HEK293 (cell line): Measurements from ENCODE around the gene THPO.

ENCODE experiments used
- BCL11A ChIP-seq: fragments of 450-650 bp; formaldehyde crosslinking; IDR thresholded peaks from 2 replicates; pipeline ENCODE4 v1.5.1; 2016; ENCODE audit warnings: low read depth, missing biosample characterization, missing genetic modification characterization
- BCL11B ChIP-seq: fragments of 450-650 bp; formaldehyde crosslinking; IDR thresholded peaks from 2 replicates; pipeline ENCODE4 v1.5.1; 2016; ENCODE audit warnings: low read depth, missing biosample characterization, missing genetic modification characterization
- FEZF1 ChIP-seq: fragments of 450-650 bp; formaldehyde crosslinking; IDR thresholded peaks from 2 replicates; pipeline ENCODE4 v1.5.1; 2016; ENCODE audit warnings: missing biosample characterization, missing genetic modification characterization
- GLIS2 ChIP-seq: fragments of 450-650 bp; formaldehyde crosslinking; IDR thresholded peaks from 2 replicates; pipeline ENCODE4 v1.5.1; 2016; ENCODE audit warnings: missing biosample characterization, missing genetic modification characterization
- HOXD13 ChIP-seq: sonication (generic); formaldehyde crosslinking; IDR thresholded peaks from 2 replicates; pipeline ENCODE4 v1.8.0; 2022; ENCODE audit warnings: missing genetic modification reagents, borderline replicate concordance
- KLF10 ChIP-seq: fragments of 450-650 bp; IDR thresholded peaks from 2 replicates; pipeline ENCODE4 v1.5.1; 2018; ENCODE audit warnings: missing biosample characterization, mild to moderate bottlenecking, missing genetic modification characterization
- KLF16 ChIP-seq: fragments of 450-650 bp; formaldehyde crosslinking; IDR thresholded peaks from 2 replicates; pipeline ENCODE4 v1.5.1; 2017; ENCODE audit warnings: missing biosample characterization, missing genetic modification characterization
- OSR2 ChIP-seq: fragments of 450-650 bp; formaldehyde crosslinking; IDR thresholded peaks from 2 replicates; pipeline ENCODE4 v1.5.1; 2016; ENCODE audit warnings: missing biosample characterization, missing genetic modification characterization
- SP7 ChIP-seq: fragments of 450-650 bp; formaldehyde crosslinking; IDR thresholded peaks from 2 replicates; pipeline ENCODE4 v1.5.1; 2016; ENCODE audit warnings: missing biosample characterization, missing genetic modification characterization
- WT1 ChIP-seq: fragments of 450-650 bp; formaldehyde crosslinking; IDR thresholded peaks from 2 replicates; pipeline ENCODE4 v1.5.1; 2016; ENCODE audit warnings: missing biosample characterization, missing genetic modification characterization
- YY1 ChIP-seq: fragments of 450-650 bp; formaldehyde crosslinking; IDR thresholded peaks from 2 replicates; pipeline ENCODE4 v1.5.1; 2018; ENCODE audit warnings: missing biosample characterization, missing genetic modification characterization
- YY2 ChIP-seq: fragments of 450-650 bp; formaldehyde crosslinking; IDR thresholded peaks from 2 replicates; pipeline ENCODE4 v1.5.1; 2016; ENCODE audit warnings: missing biosample characterization, missing genetic modification characterization
- ZBTB26 ChIP-seq: fragments of 450-650 bp; formaldehyde crosslinking; optimal IDR thresholded peaks from 2 replicates; pipeline ENCODE3; 2016; ENCODE audit warnings: missing biosample characterization, mild to moderate bottlenecking, missing genetic modification characterization
- ZEB2 ChIP-seq: fragments of 450-650 bp; formaldehyde crosslinking; IDR thresholded peaks from 2 replicates; pipeline ENCODE4 v1.5.1; 2016; ENCODE audit warnings: missing biosample characterization, missing genetic modification characterization
- ZFP69B ChIP-seq: fragments of 450-650 bp; formaldehyde crosslinking; IDR thresholded peaks from 2 replicates; pipeline ENCODE4 v1.5.1; 2016; ENCODE audit warnings: missing biosample characterization, missing genetic modification characterization
- ZNF248 ChIP-seq: fragments of 450-650 bp; formaldehyde crosslinking; IDR thresholded peaks from 2 replicates; pipeline ENCODE4 v1.5.1; 2017; ENCODE audit warnings: missing biosample characterization, missing genetic modification characterization
- ZNF292 ChIP-seq: fragments of 450-650 bp; formaldehyde crosslinking; IDR thresholded peaks from 2 replicates; pipeline ENCODE4 v1.5.1; 2016; ENCODE audit warnings: low read depth, missing biosample characterization, missing genetic modification characterization, borderline replicate concordance
- ZNF354C ChIP-seq: fragments of 450-650 bp; formaldehyde crosslinking; IDR thresholded peaks from 2 replicates; pipeline ENCODE4 v1.5.1; 2016; ENCODE audit warnings: missing biosample characterization, missing genetic modification characterization, low read depth, borderline replicate concordance
- ZNF394 ChIP-seq: fragments of 450-650 bp; formaldehyde crosslinking; IDR thresholded peaks from 2 replicates; pipeline ENCODE4 v1.5.1; 2016; ENCODE audit warnings: missing biosample characterization, missing genetic modification characterization, mild to moderate bottlenecking, moderate library complexity, borderline replicate concordance
- ZNF544 ChIP-seq: fragments of 450-650 bp; formaldehyde crosslinking; IDR thresholded peaks from 2 replicates; pipeline ENCODE4 v1.5.0; 2017; ENCODE audit warnings: missing biosample characterization, missing genetic modification characterization
- ZNF555 ChIP-seq: fragments of 450-650 bp; formaldehyde crosslinking; conservative IDR thresholded peaks from 2 replicates; pipeline ENCODE4 v1.5.1; 2017; ENCODE audit warnings: missing biosample characterization, mild to moderate bottlenecking, missing genetic modification characterization, inconsistent platforms
- ZNF580 ChIP-seq: fragments of 450-650 bp; formaldehyde crosslinking; IDR thresholded peaks from 2 replicates; pipeline ENCODE4 v1.5.1; 2016; ENCODE audit warnings: missing biosample characterization, missing genetic modification characterization
- ZNF585B ChIP-seq: fragments of 450-650 bp; formaldehyde crosslinking; IDR thresholded peaks from 2 replicates; pipeline ENCODE4 v1.5.1; 2016; ENCODE audit warnings: missing biosample characterization, missing genetic modification characterization
- ZNF596 ChIP-seq: fragments of 450-650 bp; IDR thresholded peaks from 2 replicates; pipeline ENCODE4 v1.5.0; 2018; ENCODE audit warnings: missing biosample characterization, mild to moderate bottlenecking, missing genetic modification characterization, moderate library complexity
- ZNF621 ChIP-seq: fragments of 450-650 bp; formaldehyde crosslinking; IDR thresholded peaks from 2 replicates; pipeline ENCODE4 v1.5.1; 2017; ENCODE audit warnings: missing biosample characterization, missing genetic modification characterization
- ZNF623 ChIP-seq: fragments of 450-650 bp; formaldehyde crosslinking; IDR thresholded peaks from 2 replicates; pipeline ENCODE4 v1.5.1; 2016; ENCODE audit warnings: missing biosample characterization, missing genetic modification characterization
- ZNF645 ChIP-seq: fragments of 450-650 bp; formaldehyde crosslinking; IDR thresholded peaks from 2 replicates; pipeline ENCODE4; 2016; ENCODE audit warnings: missing biosample characterization, missing genetic modification characterization
- ZNF747 ChIP-seq: fragments of 450-650 bp; formaldehyde crosslinking; IDR thresholded peaks from 2 replicates; pipeline ENCODE4 v1.5.1; 2016; ENCODE audit warnings: missing biosample characterization, missing genetic modification characterization
- ZNF777 ChIP-seq: fragments of 450-650 bp; formaldehyde crosslinking; IDR thresholded peaks from 2 replicates; pipeline ENCODE4 v1.5.1; 2017; ENCODE audit warnings: missing biosample characterization, missing genetic modification characterization, borderline replicate concordance
- ZNF843 ChIP-seq: fragments of 450-650 bp; formaldehyde crosslinking; IDR thresholded peaks from 2 replicates; pipeline ENCODE4 v1.5.1; 2016; ENCODE audit warnings: missing biosample characterization, missing genetic modification characterization
- ZSCAN16 ChIP-seq: fragments of 450-650 bp; formaldehyde crosslinking; IDR thresholded peaks from 2 replicates; pipeline ENCODE4 v1.5.1; 2016; ENCODE audit warnings: missing biosample characterization, missing genetic modification characterization
- ZSCAN23 ChIP-seq: fragments of 450-650 bp; formaldehyde crosslinking; IDR thresholded peaks from 2 replicates; pipeline ENCODE4 v1.5.1; 2016; ENCODE audit warnings: missing biosample characterization, missing genetic modification characterization
- ZXDB ChIP-seq: fragments of 450-650 bp; formaldehyde crosslinking; IDR thresholded peaks from 2 replicates; pipeline ENCODE4 v1.5.1; 2016; ENCODE audit warnings: missing biosample characterization, missing genetic modification characterization
- TF ChIP-seq, protein P1 (sequence below): fragments of 450-650 bp; formaldehyde crosslinking; IDR thresholded peaks from 2 replicates; pipeline ENCODE4 v1.5.1; 2016; ENCODE audit warnings: missing biosample characterization, missing genetic modification characterization
- TF ChIP-seq, protein P2 (sequence below): fragments of 450-650 bp; formaldehyde crosslinking; IDR thresholded peaks from 2 replicates; pipeline ENCODE4 v1.5.1; 2016; ENCODE audit warnings: missing biosample characterization, missing genetic modification characterization
- TF ChIP-seq, protein P3 (sequence below): fragments of 450-650 bp; formaldehyde crosslinking; IDR thresholded peaks from 2 replicates; pipeline ENCODE4 v1.5.1; 2016; ENCODE audit warnings: missing biosample characterization, missing genetic modification characterization

The THPO gene

DNA sequence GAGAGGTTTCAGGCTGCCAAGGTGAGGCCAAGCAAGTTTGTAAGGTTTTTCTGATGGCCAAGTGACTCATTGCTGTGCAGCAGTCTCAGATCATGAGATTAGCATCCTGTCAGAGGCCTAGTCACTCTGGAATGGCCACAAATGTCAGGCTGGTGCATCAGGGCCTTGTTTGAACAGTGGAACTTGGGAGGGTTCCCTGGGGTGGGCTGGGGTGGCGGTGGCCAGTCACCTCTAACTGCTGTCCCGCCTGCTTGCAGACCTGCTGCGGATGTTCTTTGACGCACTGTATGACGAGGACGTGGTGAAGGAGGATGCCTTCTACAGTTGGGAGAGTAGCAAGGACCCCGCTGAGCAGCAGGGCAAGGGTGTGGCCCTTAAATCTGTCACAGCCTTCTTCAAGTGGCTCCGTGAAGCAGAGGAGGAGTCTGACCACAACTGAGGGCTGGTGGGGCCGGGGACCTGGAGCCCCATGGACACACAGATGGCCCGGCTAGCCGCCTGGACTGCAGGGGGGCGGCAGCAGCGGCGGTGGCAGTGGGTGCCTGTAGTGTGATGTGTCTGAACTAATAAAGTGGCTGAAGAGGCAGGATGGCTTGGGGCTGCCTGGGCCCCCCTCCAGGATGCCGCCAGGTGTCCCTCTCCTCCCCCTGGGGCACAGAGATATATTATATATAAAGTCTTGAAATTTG, 43.4 kb downstream of the THPO start (continued):
- no peak for TF ChIP-seq ZNF544 (tag by site-specific recombination)
- no peak for TF ChIP-seq HOXD13
- TF ChIP-seq, protein P1, sequence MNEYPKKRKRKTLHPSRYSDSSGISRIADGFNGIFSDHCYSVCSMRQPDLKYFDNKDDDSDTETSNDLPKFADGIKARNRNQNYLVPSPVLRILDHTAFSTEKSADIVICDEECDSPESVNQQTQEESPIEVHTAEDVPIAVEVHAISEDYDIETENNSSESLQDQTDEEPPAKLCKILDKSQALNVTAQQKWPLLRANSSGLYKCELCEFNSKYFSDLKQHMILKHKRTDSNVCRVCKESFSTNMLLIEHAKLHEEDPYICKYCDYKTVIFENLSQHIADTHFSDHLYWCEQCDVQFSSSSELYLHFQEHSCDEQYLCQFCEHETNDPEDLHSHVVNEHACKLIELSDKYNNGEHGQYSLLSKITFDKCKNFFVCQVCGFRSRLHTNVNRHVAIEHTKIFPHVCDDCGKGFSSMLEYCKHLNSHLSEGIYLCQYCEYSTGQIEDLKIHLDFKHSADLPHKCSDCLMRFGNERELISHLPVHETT (tag by site-specific recombination), result no peak
- TF ChIP-seq ZSCAN23 (tag by site-specific recombination), result no peak
- no peak for TF ChIP-seq ZNF596 (tag by site-specific recombination)
- TF ChIP-seq, protein P2, sequence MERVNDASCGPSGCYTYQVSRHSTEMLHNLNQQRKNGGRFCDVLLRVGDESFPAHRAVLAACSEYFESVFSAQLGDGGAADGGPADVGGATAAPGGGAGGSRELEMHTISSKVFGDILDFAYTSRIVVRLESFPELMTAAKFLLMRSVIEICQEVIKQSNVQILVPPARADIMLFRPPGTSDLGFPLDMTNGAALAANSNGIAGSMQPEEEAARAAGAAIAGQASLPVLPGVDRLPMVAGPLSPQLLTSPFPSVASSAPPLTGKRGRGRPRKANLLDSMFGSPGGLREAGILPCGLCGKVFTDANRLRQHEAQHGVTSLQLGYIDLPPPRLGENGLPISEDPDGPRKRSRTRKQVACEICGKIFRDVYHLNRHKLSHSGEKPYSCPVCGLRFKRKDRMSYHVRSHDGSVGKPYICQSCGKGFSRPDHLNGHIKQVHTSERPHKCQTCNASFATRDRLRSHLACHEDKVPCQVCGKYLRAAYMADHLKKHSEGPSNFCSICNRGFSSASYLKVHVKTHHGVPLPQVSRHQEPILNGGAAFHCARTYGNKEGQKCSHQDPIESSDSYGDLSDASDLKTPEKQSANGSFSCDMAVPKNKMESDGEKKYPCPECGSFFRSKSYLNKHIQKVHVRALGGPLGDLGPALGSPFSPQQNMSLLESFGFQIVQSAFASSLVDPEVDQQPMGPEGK (tag by site-specific recombination), result peak; percentile 81
- no peak for TF ChIP-seq ZSCAN16
- TF ChIP-seq ZXDB (tag by site-specific recombination), result peak; percentile 11; the same call in 1 of the 2 replicates
- no peak for TF ChIP-seq YY2 (tag by site-specific recombination)
- no peak for TF ChIP-seq ZNF777
- TF ChIP-seq ZNF248 (tag by site-specific recombination), result no peak
- no peak for TF ChIP-seq BCL11B (tag by site-specific recombination)
- no peak for TF ChIP-seq ZNF747 (tag by site-specific recombination)
- TF ChIP-seq ZNF580, result no peak
- TF ChIP-seq ZNF555, result no peak
- no peak for TF ChIP-seq ZNF292
- peak; percentile 73; the same call in 1 of the 2 replicates for TF ChIP-seq ZFP69B (tag by site-specific recombination)
- TF ChIP-seq WT1, result peak; percentile 66
- TF ChIP-seq ZNF623, result no peak
- peak; percentile 76 for TF ChIP-seq GLIS2 (tag by site-specific recombination)
- no peak for TF ChIP-seq KLF10 (tag by site-specific recombination)
- no peak for TF ChIP-seq BCL11A
- TF ChIP-seq ZNF843 (tag by site-specific recombination), result no peak
- TF ChIP-seq, protein P3, sequence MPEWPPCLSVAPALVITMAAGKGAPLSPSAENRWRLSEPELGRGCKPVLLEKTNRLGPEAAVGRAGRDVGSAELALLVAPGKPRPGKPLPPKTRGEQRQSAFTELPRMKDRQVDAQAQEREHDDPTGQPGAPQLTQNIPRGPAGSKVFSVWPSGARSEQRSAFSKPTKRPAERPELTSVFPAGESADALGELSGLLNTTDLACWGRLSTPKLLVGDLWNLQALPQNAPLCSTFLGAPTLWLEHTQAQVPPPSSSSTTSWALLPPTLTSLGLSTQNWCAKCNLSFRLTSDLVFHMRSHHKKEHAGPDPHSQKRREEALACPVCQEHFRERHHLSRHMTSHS, result no peak
- no peak for TF ChIP-seq ZNF621 (tag by site-specific recombination)
- TF ChIP-seq ZNF354C, result no peak
- TF ChIP-seq ZNF645 (tag by site-specific recombination), result no peak
- TF ChIP-seq OSR2 (tag by site-specific recombination), result peak; percentile 48
- no peak for TF ChIP-seq KLF16
- peak; percentile 53; the same call in 1 of the 2 replicates for TF ChIP-seq ZNF394 (tag by site-specific recombination)
- no peak; the same call in none of the 2 replicates for TF ChIP-seq SP7 (tag by site-specific recombination)
- TF ChIP-seq YY1, result no peak
- no peak for TF ChIP-seq ZEB2 (tag by site-specific recombination)
- no peak for TF ChIP-seq ZBTB26 (tag by site-specific recombination)
- no peak for TF ChIP-seq FEZF1 (tag by site-specific recombination)
- TF ChIP-seq ZNF585B (tag by site-specific recombination), result no peak
